Myocyte (in vitro differentiated cells): ENCODE measurements around the gene OR6V1. TPM values are rescaled to one million over a fixed set of nuclear protein-coding genes. Genes with fewer than 3 reads are reported as not detected.
A peak's percentile ranks its signal among the peaks of the same experiment; 100 is the strongest.

Experiments used
- DNase-seq: peaks from one replicate; pipeline ENCODE4 v3.0.0-alpha.2; 2012; ENCODE audit warnings: low read depth
- polyA plus RNA-seq: library from polyadenylated mRNA; unstranded; fragments of >200 nt; gene quantifications from one replicate; pipeline ENCODE4 v1.2.1, GENCODE V29; 2012; ENCODE audit warnings: missing spikeins
- total RNA-seq: library from RNA; depleted of rRNA; stranded (reverse); fragments of >200 nt; gene quantifications from 2 replicates; pipeline ENCODE4 v1.2.3, GENCODE V29; 2014

The OR6V1 gene, protein sequence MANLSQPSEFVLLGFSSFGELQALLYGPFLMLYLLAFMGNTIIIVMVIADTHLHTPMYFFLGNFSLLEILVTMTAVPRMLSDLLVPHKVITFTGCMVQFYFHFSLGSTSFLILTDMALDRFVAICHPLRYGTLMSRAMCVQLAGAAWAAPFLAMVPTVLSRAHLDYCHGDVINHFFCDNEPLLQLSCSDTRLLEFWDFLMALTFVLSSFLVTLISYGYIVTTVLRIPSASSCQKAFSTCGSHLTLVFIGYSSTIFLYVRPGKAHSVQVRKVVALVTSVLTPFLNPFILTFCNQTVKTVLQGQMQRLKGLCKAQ
- total RNA-seq, result not detected in 2 replicates
- polyA plus RNA-seq, result not detected

GRCh38 chr7:143052041-143052440 lies at the start of gene OR6V1:
TSS of gene OR6V1 (plus strand) at chr7:143052341. CDS start at chr7:143052341, 0 bp downstream.
- DNase-seq, result no peak

- no peak for DNase-seq
Observed at GRCh38 chr7:143002898-143003297, 49.2 kb upstream of the OR6V1 start.

DNA sequence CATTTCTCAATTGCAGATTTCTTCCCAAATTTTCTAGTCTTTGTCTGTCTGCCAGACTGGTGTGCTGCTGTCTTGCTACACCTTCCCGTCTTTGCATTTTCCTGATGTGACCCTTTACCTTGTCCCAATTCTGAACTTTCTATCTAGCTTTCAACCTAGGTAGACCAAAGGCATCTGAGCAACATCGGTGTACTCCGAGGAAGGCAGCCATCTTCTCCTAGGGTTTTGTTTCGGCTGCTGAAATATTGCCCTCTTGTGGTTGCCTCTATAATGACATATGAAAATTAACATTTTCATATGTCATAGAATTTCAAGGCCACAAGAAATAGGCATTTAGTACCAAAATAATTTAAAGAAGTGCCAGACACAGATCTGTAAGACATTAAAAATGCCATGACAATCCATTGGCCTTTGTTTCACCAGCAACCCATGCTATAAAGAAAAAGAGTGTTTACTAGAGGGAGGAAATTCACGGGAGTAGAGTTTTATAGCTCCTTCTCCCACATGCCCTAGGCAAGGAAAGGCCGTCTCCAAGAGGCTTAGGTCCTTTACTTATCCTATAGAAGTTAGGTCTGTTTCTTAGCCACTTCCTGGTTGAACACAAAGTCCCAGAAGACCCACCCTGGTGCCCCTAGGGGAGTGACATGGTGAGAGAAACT lies 48.6 kb upstream of the OR6V1 start:
- peak; percentile 65 for DNase-seq

GRCh38 chr7:143005632-143006260 lies 46.4 kb upstream of the OR6V1 start:
- DNase-seq, result no peak

DNA sequence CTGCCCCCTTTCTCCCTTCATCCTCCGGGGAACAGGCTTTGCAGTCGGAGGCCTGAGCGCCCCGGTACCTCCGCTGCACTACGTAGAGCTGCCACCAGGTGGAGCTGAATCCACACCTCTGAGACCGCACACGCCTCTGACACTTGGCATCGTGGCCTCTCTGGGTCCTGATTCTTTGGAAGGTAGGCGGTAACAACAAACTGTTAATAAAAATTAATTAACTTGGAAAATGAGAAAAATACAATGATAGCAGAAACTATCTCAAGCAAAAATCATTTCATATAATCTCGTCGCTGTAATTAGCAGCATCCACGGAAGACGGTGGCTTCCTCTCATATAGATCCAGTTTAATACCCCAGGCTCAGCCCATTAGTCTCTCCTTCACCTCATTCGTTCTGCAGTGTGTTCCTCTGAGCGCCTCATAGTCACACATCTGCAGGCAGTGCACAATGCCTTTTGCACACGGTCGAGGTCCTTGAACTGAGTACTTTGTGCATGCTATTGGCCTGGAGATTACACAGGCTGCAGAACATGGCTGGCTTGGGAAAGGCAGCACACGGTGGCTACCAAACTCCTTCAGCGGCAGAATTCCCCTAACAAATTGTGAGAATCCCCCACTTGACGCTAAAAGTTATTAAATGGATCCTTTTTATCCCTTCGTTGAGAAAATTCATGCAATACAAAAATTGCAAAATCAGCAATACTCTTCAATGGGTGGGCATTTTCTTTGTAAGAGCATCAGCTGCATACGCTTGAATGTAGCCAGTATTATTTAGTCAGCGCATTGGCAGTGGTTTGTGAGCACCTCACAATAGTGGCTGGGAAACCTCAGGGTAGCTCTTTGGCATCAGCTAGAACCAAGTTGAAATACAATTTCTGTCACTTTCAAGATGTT lies 43.9 kb upstream of the OR6V1 start:
- DNase-seq, result peak; percentile 86

DNA sequence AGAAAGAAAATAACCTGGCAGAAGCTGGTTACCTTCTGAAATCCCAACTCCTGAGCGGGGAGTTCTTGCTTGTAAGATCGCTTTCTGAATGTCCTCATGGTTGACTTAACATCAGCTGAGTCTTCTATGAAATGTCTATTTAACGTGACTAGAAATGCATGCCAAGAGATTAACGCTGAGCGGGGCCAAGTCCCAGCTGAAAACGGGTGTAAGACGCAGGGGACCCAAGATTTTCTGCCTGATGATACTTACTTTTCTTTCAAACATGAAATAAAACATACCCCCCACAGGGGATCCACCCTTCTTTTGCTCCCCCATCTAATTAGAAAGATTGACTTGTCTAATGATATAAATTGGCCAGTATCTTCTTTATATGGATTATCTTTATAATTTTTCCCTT lies 40.1 kb upstream of the OR6V1 start:
- no peak for DNase-seq

DNA sequence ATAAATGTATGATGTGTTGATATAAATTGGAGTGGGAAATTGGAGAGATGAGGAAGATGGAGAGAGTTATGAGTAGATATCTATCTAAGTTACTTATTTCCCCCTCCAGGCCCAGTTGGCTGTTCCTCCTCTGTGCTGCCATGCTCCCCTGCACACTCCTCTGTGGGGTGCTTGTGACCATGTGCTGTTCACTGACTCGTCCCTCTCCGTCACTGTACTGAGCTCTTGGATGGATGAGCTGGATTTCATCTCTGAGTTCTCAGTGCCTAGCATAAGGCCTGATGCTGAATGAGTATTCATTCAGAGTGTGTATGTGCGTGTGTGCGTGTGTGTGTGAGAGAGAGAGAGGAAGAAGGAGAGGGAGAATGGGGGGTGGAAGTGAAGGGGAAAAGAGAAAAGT lies 39.7 kb upstream of the OR6V1 start:
- no peak for DNase-seq

GRCh38 chr7:143013473-143013872 lies 38.7 kb upstream of the OR6V1 start:
- no peak for DNase-seq

DNA sequence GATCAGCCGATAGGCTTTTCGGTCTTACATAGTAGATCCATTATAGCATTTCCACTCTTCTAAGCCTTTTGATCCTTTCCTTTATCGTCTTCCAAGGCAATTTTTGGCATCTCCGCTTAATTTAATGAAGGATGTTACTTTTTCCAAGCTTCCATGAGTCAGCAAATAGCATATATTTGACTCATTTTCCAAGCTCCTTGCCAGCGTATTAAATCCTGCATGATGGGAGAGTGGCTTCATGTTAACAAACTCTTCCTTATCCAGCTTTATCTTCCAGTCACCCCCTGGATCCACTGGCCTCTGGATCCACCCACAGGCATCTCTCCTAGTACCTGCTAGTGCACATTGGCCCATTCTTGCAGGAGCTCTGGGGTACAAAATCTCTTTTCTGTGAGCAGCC lies 38.2 kb upstream of the OR6V1 start:
- DNase-seq, result peak; percentile 72

GRCh38 chr7:143015084-143015483 lies 37.1 kb upstream of the OR6V1 start:
- no peak for DNase-seq

DNA sequence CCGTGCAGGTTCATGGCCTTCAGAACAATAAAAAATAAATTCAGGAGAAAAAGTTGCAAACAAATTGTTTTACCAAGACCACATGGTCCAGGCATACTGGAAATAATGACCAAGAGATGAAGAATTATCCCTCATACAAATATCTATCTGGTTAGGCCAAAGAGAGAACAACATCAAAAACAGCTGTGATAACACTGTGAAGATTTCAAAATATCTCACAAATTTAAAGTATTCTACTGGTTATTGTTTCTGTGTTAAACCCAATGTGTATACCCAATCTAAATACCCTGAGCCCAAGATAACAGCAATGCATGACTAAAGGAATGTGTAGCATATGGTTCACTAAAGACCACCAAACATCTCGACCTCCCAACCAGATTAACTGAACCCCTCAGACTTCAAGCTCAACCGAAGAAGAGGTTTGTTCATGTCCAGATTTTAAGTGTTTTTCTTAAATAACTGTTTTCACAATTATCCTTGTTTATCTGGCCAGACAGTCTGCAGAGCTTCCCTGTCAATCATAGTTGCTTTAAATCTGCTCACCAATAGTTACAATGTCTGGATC lies 36.1 kb upstream of the OR6V1 start:
- peak; percentile 55 for DNase-seq

DNA sequence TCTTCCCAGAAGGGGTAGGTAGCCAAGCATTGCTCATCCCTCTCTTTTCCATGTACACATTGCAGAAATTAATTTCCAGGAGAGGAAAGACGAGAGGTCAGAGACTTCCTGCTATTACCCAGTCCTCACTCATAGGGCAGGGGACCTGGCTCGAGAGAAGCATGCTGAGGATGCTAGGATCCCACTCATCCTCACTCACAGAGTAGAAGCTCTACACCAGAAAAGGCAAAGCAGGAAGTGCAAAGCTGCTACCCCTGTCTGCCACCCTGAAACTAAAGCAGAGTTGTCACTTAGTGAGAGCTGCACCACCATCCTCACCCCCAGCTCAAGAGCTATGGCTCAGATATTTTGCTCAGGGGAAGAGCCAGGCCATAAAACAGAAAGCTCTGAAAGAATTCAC lies 35.1 kb upstream of the OR6V1 start:
- DNase-seq, result no peak

GRCh38 chr7:143018931-143019330 lies 33.2 kb upstream of the OR6V1 start:
- DNase-seq, result no peak

DNA sequence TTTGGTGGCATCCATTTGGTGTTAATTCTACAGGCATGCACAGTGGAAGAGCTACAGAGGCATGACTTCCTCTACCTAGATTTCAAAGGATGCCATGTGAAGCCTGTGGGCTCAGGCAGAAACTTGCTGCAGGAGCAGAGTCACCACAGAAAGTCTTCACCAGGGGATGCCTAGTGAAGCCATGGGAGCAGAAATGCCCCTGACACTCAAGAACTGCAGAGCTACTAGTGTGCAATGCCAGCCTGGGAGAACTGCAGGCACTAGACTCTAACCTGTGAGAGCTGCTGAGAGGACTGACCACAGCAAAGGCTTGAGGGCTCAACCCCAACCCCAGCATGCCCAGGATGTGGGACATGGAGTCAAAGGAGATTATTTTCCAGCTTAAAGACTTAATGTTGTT lies 29.1 kb upstream of the OR6V1 start:
- no peak for DNase-seq

DNA sequence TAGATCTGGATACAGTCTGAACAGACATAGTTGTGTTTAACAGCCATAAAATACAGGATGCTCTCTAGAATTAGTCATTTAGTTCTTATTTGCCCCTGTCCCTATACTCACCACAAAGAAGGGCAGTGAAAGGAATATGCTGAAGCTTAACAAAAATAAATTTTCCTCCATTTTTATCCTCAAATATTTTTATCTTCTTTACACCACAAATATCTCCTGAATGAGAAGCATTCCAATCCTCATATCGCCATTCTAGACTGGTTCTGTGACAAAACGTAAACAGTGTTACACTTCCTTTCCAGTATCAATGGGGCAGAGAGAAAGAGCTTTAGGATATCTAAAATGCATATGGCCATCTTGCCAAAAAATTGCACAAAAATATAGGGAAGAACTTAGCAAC lies 26.8 kb upstream of the OR6V1 start:
- no peak for DNase-seq

DNA sequence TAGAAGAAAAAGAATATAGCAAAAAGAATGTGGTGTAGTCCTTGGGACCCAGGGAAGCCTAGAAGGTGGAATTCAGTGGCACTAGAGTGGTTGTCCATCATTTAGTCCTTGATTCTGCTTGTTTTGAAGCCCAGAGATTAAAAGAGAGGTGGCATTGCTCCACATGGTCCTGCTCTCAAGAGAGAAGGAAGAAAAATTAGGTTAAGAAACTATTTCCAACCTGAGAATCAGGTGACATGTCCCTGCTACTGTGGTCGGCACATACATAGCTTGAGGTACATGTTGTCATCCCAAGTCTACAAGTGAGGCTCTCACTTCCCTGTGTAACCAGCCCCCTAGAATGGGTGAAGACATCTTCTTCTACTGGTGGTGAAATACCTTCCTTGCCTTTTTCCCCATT lies 25.1 kb upstream of the OR6V1 start, which contains the start of gene OR9A2:
Gene OR9A2 (minus strand): TSS at position 101 of the 400 bp plus-strand sequence. CDS start 0 bp downstream, at position 101.
- no peak for DNase-seq

- DNase-seq, result no peak
Observed at GRCh38 chr7:143027683-143028082, 24.5 kb upstream of the OR6V1 start.

GRCh38 chr7:143038635-143039034 lies 13.5 kb upstream of the OR6V1 start:
- no peak for DNase-seq

GRCh38 chr7:143040209-143040715 lies 11.9 kb upstream of the OR6V1 start:
- no peak for DNase-seq

- DNase-seq, result no peak
Observed at GRCh38 chr7:143041346-143041745, 10.8 kb upstream of the OR6V1 start.
